Measurements from ENCODE around the gene ITPR1.

The ITPR1 gene

DNA sequence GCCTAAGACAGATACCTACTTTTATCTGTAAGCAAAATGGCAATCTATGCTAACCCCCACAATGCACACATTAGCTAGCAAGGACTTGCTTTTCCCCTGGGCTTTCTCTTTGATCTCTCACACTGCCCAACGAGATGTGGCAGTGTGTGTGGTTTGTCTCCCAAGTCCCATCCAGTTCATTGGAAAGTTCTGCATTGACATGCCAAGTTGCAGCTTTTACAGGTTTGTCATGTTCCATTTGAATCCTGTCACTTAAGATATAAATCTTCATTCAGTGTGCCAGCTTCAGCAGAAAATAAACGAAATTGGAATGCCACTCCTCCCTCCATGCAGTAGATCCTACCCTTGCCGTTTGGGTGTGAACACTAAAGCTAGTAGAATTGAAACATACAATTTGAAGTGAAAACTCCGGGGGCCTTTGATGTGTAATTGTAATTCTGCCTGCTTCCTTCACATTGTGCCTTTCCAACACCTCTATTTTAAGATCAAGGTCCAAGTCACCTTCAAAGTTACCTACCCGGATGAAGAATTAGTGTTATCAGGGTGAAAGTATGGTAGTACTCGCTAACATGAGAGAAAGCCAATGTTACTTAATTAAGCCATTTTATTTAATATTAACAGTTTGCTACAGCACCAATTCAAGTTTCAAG, 355.2 kb downstream of the ITPR1 start:
- H3K27me3 ChIP-seq (ENCODE audit: insufficient read depth, low read length): no peaks in the 10 kb centered on the region
- H3K4me2 ChIP-seq (ENCODE audit: low read length): no peak overlapping the region
- H3K36me3 ChIP-seq (ENCODE audit: insufficient read depth, low read length): no peaks in the 10 kb centered on the region
- H3K9me2 ChIP-seq (ENCODE audit: low read depth, low read length): no peaks in the 10 kb centered on the region
- no peak overlapping the region for H2AFZ ChIP-seq (ENCODE audit: low read length)
- H3K4me1 ChIP-seq (ENCODE audit: insufficient read depth, low read length, severe bottlenecking): no peaks in the 10 kb centered on the region
- no peaks in the 10 kb centered on the region for H3F3A ChIP-seq (ENCODE audit: insufficient read depth, low read length)
- H3K9me3 ChIP-seq (ENCODE audit: low read length): no peaks in the 10 kb centered on the region
- no peak overlapping the region for H3K9ac ChIP-seq (ENCODE audit: low read length)
- no peaks in the 10 kb centered on the region for H4K20me1 ChIP-seq (ENCODE audit: insufficient read depth, low read length)
- TF ChIP-seq, protein P1, sequence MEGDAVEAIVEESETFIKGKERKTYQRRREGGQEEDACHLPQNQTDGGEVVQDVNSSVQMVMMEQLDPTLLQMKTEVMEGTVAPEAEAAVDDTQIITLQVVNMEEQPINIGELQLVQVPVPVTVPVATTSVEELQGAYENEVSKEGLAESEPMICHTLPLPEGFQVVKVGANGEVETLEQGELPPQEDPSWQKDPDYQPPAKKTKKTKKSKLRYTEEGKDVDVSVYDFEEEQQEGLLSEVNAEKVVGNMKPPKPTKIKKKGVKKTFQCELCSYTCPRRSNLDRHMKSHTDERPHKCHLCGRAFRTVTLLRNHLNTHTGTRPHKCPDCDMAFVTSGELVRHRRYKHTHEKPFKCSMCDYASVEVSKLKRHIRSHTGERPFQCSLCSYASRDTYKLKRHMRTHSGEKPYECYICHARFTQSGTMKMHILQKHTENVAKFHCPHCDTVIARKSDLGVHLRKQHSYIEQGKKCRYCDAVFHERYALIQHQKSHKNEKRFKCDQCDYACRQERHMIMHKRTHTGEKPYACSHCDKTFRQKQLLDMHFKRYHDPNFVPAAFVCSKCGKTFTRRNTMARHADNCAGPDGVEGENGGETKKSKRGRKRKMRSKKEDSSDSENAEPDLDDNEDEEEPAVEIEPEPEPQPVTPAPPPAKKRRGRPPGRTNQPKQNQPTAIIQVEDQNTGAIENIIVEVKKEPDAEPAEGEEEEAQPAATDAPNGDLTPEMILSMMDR (IDR thresholded peaks at IDR 0.05; ENCODE audit: low read length): no peak
- TF ChIP-seq EZH2 (IDR thresholded peaks at IDR 0.05; ENCODE audit: borderline replicate concordance, low read length): no peak
- no peaks in the 10 kb centered on the region for H3K79me2 ChIP-seq (ENCODE audit: insufficient read depth, low read length)
- no peak overlapping the region for H3K27ac ChIP-seq (ENCODE audit: low read depth, low read length, poor library complexity, severe bottlenecking)
- H3K4me3 ChIP-seq (ENCODE audit: low read depth, low read length, poor library complexity, severe bottlenecking): no peak overlapping the region

DNA sequence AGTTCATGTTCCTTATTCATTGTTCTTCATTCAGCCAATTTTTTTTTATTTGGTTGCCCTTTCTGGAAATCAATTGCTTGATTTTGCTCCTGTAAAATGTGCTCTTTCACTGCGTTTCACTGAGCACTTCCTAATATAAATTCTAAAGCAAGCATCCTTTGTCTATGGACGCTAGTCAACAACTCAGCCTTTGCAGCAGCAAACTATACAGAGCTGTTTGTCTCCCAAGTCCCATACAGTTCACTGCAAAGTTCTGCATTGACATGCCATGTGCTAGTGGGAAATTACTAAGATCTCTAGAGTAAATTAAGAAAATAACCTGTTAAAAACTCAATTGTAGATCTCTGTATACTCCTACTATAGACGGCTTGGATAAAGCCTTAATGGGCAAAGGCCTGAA, 356.0 kb downstream of the ITPR1 start:
- Histone ChIP-seq H3K9me2 (ENCODE audit: low read depth, low read length) (no peaks in the 10 kb centered on the region), H3K4me1 (ENCODE audit: insufficient read depth, low read length, severe bottlenecking) (no peaks in the 10 kb centered on the region), H3K27ac (ENCODE audit: low read depth, low read length, poor library complexity, severe bottlenecking) (no peak overlapping the region), H3K9me3 (ENCODE audit: low read length) (no peaks in the 10 kb centered on the region), H3K79me2 (ENCODE audit: insufficient read depth, low read length) (no peaks in the 10 kb centered on the region), H3F3A (ENCODE audit: insufficient read depth, low read length) (no peaks in the 10 kb centered on the region), H3K9ac (ENCODE audit: low read length) (no peak overlapping the region), H3K4me2 (ENCODE audit: low read length) (no peak overlapping the region), H3K4me3 (ENCODE audit: low read depth, low read length, poor library complexity, severe bottlenecking) (no peak overlapping the region), H3K27me3 (ENCODE audit: insufficient read depth, low read length) (no peaks in the 10 kb centered on the region), H3K36me3 (ENCODE audit: insufficient read depth, low read length) (no peaks in the 10 kb centered on the region), H2AFZ (ENCODE audit: low read length) (no peak overlapping the region), H4K20me1 (ENCODE audit: insufficient read depth, low read length) (no peaks in the 10 kb centered on the region)
- TF ChIP-seq, protein P1 (IDR thresholded peaks at IDR 0.05; ENCODE audit: low read length): no peak
- no peak for TF ChIP-seq EZH2 (IDR thresholded peaks at IDR 0.05; ENCODE audit: borderline replicate concordance, low read length)

DNA sequence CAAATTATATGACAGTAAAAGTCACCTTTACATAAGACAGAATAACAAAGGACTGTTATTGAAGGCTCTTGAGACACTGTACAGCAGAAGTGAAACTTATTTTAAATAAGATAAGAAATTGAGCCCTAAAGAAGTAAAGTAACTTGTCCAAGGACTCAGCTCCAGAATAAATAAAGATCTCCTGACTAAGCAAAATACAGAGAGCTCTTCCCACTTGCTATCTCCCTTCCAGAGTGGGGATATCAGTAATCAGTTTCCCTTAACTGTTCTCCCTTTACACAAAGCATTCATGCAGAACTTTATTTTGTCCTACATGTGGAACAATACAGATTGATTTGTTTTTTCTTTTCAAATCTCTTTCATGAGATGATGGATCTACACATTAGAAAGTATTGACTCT, 356.6 kb downstream of the ITPR1 start:
- H3K9me2 ChIP-seq (ENCODE audit: low read depth, low read length): no peaks in the 10 kb centered on the region
- no peaks in the 10 kb centered on the region for H3K27me3 ChIP-seq (ENCODE audit: insufficient read depth, low read length)
- no peaks in the 10 kb centered on the region for H4K20me1 ChIP-seq (ENCODE audit: insufficient read depth, low read length)
- H3K4me3 ChIP-seq (ENCODE audit: low read depth, low read length, poor library complexity, severe bottlenecking): no peak overlapping the region
- H3K79me2 ChIP-seq (ENCODE audit: insufficient read depth, low read length): no peaks in the 10 kb centered on the region
- no peaks in the 10 kb centered on the region for H3K36me3 ChIP-seq (ENCODE audit: insufficient read depth, low read length)
- H3K4me1 ChIP-seq (ENCODE audit: insufficient read depth, low read length, severe bottlenecking): no peaks in the 10 kb centered on the region
- H3K9ac ChIP-seq (ENCODE audit: low read length): no peak overlapping the region
- no peaks in the 10 kb centered on the region for H3F3A ChIP-seq (ENCODE audit: insufficient read depth, low read length)
- H2AFZ ChIP-seq (ENCODE audit: low read length): no peak overlapping the region
- TF ChIP-seq, protein P1 (IDR thresholded peaks at IDR 0.05; ENCODE audit: low read length): no peak
- no peak for TF ChIP-seq EZH2 (IDR thresholded peaks at IDR 0.05; ENCODE audit: borderline replicate concordance, low read length)
- H3K9me3 ChIP-seq (ENCODE audit: low read length): no peaks in the 10 kb centered on the region
- no peak overlapping the region for H3K4me2 ChIP-seq (ENCODE audit: low read length)
- H3K27ac ChIP-seq (ENCODE audit: low read depth, low read length, poor library complexity, severe bottlenecking): no peak overlapping the region
